ENCODE results near the gene SMYD1. TPM values are rescaled to one million over a fixed set of nuclear protein-coding genes. Genes with fewer than 3 reads are reported as not detected.

Gene SMYD1
- total RNA-seq, 1 experiment from 2014 or later, result not detected

DNA sequence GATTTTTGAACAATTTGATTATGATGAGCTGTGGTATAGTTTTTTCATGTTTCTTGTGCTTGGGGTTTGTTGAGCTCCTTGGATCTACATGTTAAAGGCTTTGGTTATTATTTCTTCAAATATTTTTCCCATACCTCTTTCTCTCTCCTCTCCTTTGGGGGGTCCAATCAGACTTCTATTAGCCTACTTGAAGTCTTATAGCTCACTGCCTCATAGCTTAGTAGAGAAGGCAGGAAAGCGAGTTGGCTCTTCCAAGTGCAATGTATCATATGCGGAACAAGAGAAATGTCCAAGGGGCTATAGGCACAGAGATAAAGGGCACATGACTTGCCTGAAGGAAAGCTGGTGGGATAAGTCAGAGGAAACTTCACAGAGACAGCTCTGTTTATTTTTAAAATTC lies 74.3 kb downstream of the SMYD1 start:
- DNase-seq (ENCODE audit: low read depth), result no peak

GRCh38 chr2:88144271-88144670 lies 76.6 kb downstream of the SMYD1 start:
- DNase-seq (ENCODE audit: low read depth), result no peak

- no peak for DNase-seq (ENCODE audit: low read depth)
Observed at GRCh38 chr2:88144914-88145497, 77.4 kb downstream of the SMYD1 start.

DNA sequence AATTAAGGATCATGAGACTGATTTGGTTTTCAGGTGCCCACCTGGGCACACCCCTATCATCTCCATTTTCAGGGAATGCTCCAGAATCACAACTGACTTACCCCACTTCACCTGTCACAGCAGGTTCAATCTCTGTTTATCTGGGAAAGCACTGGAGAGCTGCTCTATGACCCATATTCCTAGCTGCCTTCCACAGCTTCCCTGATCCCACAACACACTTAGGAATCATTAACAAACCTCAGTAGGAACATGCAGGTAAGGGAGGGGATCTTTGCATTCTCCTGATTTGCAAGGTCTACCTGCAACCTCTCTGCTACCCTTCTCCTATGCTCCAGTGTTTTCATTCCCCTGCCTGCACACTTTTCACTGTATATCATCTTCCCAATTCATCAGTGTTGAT lies 79.0 kb downstream of the SMYD1 start:
- DNase-seq (ENCODE audit: low read depth), result no peak

DNA sequence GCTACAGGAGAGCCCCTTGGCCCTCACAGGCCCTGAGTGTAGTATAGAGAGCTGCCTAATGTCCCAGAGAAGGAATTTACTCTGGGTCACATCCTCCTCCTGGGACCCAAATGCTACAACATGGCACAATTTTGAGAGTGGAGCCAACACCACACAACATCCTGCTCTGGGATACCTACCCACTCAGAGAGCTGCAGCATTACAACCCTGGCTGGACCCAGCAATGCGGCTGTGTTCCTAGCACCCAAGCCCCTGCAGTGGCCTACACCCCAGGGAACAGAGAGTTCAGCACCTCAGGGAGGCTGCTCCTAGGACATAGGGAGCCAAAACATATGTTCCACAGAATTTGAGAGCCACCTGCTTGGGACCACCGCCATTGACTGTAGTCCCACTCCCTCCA lies 79.5 kb downstream of the SMYD1 start:
- no peak for DNase-seq (ENCODE audit: low read depth)

GRCh38 chr2:88148929-88149438 lies 81.4 kb downstream of the SMYD1 start:
- no peak for DNase-seq (ENCODE audit: low read depth)

DNA sequence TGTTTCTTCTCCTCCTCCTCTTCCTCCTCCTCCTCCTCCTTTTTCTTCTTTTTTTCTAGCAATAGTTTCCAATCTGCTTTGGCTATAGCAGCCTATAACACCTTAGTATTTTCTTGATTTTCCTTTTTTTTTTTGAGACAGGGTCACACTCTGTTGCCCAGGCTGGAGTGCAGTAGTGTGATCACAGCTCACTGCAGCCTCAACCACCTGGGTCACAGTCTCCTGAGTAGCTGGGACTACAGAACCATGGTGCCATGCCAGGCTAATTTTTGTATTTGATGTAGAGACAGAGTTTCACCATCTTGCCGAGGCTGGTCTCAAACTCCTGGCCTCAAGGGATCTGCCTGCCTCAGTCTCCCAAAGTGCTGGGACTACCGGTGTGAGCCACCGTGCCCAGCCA lies 91.9 kb downstream of the SMYD1 start:
- no peak for DNase-seq (ENCODE audit: low read depth)

GRCh38 chr2:88159955-88160415 lies 92.4 kb downstream of the SMYD1 start:
- peak; percentile 61 for DNase-seq (ENCODE audit: low read depth)

GRCh38 chr2:88160517-88160916 lies 92.9 kb downstream of the SMYD1 start:
- no peak for DNase-seq (ENCODE audit: low read depth)

DNA sequence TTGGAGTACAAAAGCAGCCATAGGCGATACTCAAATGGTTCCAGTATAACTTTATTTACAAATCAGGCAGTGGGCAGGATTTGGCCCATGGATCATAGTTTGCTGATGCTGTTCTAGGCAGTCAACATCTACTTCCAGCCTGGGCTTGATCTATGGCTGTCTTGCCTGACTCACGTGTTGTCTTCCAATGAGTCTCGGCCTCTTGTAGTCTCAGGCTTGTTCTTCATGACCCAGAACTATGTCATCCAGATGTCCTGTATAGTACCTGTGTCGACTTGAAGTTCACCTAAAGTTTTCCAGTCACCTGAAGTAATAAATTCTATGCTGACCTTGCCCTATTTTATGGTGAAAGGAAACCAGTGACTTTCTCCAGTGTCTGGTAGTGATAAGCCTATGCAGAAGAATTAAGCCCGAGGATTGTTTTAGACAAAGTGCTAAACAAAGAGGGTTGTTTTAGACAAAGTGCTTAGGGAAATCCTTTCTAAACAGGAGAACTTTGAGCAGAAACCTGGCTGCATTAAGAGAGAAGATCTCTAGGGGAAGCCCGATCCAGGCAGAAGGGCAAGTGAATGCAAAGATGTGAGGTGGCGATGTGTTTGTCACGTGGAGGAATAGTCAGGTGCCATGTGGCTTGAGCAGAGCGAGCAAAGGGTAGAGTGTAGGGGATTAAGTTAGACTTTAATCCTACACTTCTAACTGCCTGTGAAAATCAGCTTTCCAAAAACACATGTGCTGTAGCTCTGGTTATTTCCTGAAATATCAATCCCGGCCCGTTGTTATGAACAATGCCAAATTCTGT lies 94.0 kb downstream of the SMYD1 start:
- no peak for DNase-seq (ENCODE audit: low read depth)

Other genes starting within 250 kb of the SMYD1 start
- 0.84 TPM in 1 of 2 replicates, not detected in the other for gene RGPD2, start 242.0 kb upstream of the SMYD1 start, total RNA-seq (2014; rRNA removed; shearing (Covaris generic))
- gene RNU2-63P, start 51.3 kb upstream of the SMYD1 start, total RNA-seq (2014; rRNA removed; shearing (Covaris generic)), result not detected in 2 replicates
- 17.8 and 23.8 TPM in 2 replicates for gene KRCC1, start 12.0 kb upstream of the SMYD1 start, total RNA-seq (2014; rRNA removed; shearing (Covaris generic))
- gene FABP1, start 60.2 kb downstream of the SMYD1 start, total RNA-seq (2014; rRNA removed; shearing (Covaris generic)), result not detected in 2 replicates
- not detected in 2 replicates for gene THNSL2, start 102.5 kb downstream of the SMYD1 start, total RNA-seq (2014; rRNA removed; shearing (Covaris generic))

Measured in M059J (cell line).